ENCODE measurements around the gene PBXIP1.

DNA sequence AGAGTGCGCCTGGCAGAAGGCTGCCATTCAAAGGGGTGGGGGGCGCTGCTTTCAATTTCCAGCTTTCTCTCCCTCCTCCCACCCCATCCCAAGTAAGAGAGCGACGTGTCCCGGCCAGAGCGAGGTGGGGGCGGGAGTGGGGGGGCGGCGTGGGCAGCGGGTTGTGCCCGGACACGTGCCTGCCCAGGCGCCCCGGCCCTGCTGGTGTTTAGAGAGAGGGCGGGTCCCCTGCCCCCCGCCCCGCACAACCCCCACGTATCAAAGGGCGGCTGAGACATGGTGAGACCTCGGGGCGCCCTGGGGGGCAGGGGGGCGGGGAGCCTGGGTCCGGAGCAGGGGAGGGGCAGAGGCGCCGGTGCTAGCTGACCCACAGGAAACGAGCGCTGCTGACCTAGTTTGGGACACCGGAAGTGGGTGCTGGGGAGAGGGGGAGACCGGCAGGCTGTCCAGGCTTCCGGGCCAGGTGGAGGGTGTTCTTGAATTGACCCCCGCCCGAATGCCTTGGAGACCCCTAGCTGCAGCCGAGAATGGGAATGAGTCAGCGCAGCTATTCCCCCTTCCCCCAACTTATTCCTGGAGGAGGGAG lies 48.0 kb upstream of the PBXIP1 start:
- no peak for TF ChIP-seq ZC3H10 (CRISPR knock-in tag; IDR thresholded peaks at IDR 0.05)
- TF ChIP-seq ZFP3 (CRISPR knock-in tag; IDR thresholded peaks at IDR 0.05): no peak

All from SK-N-SH treated with all-trans-retinoic acid at 6 μM for 48 hours (cell line).